CD4-positive, alpha-beta T cell treated with Interleukin-15 for 4 hours (primary cell): Measurements from ENCODE around the gene BAIAP2.

Experiments
- DNase-seq: peaks from one replicate; pipeline ENCODE4 v3.0.0-alpha.2; 2020; ENCODE audit warnings: low spot score

Gene BAIAP2

DNA sequence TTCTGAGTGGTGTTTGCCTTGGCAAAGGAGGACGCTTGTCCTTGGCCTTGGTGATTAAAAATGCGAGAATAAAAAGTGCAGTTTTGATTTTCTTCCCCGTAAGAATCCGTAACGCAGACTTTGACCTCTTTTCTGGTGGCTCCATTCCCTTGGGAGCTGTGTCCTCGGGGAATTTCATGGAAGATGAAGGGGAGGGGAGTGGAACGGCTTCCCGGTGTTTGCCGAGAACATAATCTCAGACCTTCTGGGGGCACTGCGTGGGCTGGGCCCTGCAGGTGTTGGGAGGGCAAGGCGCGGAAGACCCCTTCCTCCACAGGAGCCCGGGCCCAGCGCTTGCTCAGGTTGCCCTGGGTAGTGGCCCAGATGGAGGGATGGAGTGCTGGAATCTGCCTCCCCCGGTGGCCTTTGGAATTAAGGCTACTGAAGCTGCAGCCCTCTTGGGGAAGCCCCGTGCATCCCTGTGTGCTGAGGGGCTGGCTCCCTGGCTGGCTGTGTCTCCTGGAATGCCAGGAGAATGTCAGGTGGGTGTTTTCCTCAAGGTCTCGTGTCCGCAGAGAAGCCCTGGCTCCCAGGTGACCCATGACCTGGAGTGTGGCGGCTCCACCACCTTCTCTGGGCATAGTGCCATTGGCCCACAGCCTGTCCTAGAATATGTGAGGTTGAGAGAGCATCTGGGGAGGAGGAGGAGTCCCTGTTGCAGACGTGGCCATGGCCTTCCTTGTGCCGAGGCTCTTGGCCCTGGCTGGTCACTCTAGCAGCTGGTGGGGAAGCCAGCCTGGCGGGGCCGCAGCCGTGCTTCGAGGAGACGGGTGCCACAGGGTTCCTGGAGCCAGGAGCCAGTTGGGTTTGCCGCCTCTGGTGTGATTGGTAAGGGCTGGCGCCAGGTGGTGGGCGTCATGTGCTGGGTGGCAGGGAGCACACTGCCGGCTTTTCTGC, 3.1 kb downstream of the BAIAP2 start:
- no peak for DNase-seq

DNA sequence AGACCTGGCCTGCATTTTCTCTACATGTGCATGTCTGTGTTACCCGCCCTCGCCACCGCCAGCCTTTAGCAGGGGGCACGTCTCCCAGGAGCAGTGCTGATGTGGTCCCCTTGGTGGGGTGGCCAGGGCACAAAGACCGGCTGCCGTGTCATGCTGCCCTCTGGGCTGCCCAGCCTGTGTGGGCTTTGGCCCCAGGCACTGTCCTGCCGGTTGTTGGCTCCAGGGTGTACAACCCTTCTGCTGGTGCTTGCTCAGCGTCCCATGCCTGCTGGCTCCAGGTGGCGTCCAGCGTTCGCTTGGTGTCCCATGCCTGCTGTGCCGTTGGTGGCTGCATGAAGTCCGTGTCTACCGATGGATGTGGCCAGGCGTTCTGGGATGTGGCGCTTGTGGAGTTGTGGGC, 4.1 kb downstream of the BAIAP2 start:
- no peak for DNase-seq

DNA sequence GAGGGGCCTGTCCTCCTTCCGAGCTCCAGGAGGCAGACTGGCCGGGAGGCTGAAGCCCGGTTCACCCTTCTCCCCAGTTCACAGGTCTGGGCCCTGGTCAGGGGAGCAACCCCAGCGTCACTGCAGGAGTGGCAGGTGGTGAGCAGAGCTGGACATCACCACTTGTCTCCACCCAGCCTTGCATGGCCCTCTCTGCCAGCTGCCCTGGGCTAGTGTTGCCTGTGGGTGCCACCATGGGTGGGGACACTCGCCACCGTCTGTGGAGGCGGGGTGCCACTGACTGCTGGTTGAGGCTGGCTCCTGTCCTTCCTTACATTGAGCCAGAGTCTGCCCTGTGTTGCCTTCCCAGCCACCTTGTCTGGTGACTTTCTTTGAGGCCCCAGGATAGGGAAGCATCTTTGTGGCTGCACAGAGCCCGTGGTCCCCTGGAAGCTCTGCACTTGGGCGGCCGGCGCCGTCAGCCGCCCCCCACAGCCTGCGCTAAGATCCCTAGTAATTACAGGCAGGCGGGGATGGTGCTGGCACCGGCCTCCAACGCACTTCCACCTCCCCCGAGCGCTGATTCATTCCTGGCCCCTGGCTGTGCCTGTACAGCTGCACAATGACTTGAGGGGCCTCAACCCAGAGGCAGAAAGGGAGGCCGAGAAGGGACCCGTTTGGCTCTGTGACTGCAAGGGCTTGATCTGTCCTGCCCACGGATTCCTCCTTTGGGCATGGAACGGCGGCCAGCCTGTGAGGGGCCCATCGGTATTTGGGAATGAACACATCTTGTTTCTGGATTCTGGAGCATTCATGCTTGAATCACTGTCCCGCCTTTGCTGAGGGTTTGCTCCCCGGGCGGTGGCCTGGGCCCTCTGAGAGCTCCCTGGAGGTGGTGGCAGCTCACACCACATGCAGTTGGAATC, 5.2 kb downstream of the BAIAP2 start:
- DNase-seq, result no peak

DNA sequence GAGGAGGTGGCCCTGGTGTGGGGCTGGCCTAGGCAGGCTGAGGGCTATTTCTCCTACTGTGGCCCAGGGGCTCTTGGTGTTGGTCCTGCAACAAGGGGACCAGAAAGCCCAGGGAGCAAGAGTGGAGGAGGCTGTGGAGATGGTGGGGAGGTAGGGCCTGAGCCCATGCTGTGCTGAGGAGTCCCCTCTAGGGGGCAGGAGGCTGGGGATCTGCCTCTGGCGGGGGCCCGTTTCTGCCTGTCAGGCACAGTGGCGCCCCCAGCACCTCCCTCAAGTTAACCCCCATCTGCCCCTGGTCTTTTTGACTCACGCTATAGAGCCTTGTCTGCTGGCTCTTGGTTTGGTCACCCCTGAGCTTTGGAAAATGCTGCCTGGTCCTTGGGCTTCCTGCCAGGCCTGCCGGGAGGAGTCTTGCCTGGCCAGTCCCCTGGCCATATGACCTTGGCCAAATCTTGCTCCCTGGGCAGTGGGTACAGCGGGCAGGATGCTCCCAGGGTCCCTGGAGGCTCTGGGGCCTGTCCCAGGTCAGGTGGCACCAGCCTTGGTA, 5.9 kb downstream of the BAIAP2 start:
- DNase-seq, result no peak

DNA sequence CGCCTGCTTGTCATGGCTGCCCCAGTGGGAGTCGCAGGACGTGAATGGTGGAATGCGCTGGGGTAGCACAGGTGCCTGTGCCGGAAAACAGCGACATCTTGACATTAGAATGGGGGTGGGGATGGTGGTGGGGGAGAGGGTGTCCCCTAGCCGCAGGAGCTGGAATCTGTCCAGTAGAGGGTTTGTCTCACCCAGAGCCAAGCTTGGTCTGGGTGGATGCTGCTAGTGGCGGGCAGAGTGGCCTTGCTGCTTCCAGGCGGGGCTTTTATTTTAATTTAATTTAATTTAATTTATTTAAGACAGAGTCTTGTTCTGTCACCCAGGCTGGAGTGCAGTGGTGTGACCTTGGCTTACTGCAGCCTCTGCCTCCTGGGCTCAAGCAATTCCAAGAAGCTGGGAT, 7.7 kb downstream of the BAIAP2 start:
- no peak for DNase-seq

DNA sequence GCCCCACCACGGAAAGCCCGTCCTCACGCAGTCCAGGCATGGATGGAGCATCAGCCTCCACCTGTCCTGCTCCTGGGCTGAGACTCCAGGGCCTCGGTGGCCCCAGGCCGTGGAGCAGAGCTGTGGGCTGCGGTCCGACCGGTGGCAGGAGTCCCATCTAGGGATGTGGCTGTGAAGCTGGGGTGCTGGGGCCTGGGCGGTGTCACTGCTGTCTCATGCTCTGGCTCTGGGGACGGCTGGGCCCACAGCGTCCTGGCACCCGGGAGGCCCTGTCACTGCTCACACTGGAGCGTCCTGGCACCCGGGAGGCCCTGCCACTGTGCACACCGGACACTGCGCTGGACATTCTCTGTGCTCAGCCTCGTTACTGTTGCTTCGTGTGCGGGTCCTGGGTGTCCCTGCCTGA, 8.4 kb downstream of the BAIAP2 start:
- no peak for DNase-seq

DNA sequence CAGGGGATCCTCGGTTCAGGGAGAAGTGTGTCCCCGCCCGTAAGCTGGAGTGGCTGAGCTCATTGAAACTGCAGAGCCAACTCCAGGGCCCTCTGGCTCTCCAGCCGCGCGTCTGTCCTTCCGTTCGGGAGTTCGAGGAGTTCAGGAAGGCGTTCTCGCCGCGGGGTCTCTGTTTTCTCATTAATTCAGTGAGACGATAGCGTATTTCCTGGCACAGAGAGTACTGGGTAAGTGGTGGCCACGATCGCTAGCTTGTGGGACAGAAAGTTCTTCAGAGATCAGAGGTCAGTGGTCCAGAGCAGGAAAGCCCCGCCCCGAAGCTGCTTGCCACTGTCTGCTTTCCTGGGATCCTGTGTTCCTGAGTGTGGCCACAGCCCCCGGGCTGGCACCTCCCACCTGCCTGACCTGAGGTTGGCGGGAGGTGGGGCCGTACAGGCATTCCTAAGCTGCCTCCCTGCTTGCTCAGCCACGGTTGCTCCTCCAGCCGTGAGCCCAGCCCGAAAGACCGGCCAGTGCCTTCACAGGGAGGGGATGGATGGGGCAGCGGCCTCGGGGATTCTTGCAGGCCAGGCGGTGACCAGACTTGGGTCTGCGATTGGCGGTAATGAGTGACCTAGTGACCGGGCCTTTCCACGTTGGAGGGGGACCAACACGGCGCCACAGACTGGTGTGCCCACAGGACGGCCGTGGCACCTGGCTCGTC, 8.9 kb downstream of the BAIAP2 start:
- no peak for DNase-seq

DNA sequence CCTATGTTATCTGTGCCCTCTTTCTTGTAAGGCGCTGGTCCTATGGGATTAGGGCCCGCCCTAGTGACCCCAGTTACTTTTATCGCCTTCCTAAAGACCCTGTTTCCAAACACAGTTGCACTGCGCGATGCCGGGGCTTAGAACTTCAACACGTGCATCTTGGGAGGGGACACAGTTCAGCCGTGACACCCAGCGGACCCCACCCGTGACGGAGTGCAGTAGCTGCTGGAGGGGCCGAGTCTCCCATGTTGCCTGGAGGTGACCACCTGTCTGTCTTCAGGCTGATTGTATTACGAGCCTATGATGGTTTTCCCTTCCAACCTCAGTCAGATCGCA, 9.4 kb downstream of the BAIAP2 start:
- DNase-seq, result no peak

DNA sequence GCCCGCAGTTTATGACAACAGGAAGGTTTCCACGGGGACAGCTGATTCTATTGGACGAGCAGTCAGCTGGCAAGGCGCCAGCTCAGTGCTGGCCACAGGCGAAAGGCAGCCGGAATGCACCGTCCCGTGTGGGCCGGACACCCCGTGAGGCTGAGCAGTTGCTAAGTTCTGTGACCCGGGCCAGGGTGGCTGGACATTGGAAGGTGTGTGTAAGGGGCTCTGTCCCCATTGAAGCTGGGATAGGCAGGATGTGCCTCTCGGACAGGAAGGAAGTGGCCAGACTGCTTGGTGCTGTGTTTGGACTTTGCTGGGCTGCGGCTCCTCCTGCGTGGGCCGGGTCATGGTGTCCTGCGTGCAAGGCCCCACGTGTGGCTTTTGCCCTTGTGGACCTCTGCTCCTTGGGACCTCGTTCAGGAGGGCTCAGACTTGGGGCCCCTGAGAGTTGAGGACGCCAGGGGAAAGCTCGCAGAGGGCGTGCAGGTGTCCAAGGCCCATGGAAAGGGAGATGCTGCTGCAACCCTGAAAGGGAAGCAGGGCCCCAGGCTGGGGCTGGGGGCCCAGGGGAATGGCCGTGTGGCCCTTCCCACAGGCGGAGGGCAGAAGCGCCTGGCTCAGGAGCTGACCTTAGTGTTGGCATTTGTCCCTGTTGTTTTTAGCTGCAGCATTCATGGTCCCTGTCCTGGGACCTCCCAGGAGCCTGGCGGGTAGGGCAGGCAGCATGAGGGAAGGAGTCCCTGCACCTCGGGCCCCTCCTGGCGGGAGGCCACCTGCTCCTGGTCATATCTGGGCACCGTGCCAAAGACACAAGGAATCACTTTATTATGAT, 10.0 kb downstream of the BAIAP2 start:
- DNase-seq, result no peak

DNA sequence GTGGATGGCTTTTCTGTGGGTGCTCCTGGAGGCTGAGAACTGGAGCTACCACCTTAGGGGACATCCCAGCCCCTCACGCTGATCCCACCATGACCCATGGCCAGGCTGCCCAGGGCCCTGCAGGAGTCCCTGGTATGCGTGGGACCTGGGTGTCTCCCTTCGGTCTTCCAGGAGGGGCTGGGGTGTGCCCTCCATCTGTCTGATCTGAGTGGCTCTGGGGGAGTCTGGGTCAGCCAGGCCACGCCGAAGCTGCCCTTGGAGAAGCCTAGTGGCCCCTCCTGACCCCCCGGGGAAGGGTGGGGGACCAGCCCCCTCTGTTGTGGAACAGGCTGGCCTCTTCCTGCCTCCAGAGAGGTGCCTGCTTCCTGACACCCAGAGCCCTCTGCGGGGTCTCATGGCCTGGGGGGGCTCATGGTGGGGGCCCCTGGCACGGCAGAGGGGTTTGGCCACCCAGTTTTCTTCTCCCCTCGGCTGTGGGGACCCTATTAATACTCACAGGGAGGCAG, 10.7 kb downstream of the BAIAP2 start:
- DNase-seq, result no peak

DNA sequence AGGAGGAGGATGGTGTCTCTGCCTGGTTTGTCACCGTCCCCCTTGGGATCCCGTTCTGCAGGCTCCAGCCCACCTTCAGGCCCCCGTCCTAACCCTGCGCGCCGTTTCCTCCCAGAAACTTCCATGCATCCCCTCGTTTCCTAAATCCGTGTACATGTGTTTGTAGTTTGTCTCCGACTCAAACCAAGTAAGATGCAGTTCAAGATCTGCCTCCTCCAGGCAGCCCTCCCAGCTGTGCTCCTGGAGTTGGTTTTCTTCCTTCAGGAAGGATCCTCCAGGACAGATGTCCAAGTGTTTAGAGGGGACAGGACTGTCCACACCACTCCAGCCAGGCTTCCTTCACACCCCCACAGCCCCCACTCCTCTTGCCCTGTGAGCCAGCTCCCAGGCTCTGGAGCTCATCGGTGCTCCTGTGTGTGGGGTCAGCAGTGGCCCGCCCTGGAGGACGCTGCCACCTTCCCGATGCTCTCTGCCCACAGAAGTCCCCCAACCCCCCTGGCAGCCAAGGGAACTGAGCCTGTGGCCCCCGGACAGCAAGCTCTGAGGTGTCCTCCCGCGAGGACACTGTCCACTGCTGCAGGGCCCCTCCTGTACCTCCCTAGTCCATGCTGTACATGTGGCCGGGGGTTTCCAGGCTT, 11.3 kb downstream of the BAIAP2 start:
- DNase-seq, result no peak

DNA sequence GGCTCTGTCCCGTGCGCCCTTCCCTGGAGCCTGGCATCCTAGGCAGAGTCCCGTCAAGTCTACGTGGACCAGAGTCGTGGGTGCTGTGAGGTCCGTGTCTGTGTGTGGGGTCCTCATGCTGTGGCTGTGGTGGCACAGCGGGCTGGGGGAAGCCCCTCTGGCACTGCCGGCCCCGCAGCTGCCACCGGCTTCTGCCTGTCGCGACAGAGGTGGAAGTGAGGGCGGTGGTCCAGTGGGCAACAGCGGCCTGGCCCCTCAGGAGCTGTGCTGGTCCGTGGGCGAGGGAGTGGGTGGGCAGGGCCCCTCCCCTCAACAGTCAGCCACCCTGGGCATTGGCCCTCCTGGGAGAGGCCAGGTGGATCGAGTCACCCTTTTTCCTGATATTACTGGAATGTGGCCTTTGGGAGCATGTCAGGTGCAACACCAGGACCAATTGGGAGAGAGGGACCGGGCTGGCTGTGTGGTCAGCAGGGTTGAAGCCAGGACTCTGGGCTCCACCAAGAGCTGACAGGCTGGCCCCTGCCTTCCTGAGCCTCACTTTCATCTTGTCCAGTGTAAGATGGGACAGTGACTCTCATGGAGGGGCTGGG, 11.9 kb downstream of the BAIAP2 start:
- no peak for DNase-seq

DNA sequence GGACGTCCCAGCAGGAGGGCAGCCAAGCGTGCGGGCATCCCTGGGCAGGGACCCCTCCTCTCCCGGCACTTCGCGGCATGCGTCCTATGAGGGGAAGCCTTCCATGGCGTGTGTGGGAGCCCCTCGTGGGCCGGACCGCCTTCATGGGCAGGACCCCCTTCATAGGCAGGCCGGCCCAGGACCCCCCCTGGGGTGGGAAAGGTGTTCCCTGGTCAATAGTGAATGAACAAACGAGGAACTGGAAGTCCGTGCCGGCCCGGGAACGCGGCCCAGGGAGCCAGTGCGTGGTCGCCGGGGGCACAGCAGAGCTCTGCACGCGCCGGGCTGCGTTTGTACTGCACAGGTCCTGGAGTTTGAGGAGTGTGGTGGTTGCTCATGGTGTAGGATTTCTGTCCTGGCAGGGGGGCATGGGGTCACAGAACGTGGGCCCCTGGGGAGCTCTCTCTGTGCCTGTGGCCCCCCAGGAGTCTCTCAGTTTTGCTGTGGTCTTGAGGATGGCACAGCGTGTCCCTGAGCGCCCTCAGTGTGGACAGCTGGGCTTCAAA, 13.9 kb downstream of the BAIAP2 start:
- no peak for DNase-seq

DNA sequence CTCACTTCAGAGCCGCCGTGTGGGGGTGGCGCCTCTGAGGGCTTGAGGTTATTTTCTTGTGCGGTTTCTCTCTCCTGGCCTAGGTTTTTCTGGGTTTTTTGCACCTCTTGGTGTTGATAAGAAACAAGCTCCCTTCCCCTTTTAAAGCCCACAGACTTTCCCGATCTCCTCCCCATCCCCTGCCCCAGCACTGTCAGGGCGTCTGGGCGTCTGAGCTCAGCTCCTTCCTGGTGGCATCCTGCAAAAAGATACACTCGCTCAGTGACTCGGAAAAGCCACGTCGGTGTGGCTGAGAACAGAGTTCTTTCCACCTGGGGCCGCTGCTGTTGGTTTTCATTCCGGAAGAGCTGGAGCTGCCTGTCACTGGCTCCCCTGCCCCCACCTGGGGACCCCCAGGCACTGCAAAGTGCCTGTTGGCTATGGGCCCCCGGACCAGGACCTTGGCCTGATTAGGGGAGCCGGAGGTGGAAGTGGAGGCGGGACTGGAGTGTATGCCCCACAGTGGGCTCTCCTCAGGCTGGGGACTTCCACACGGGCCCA, 14.5 kb downstream of the BAIAP2 start:
- no peak for DNase-seq

DNA sequence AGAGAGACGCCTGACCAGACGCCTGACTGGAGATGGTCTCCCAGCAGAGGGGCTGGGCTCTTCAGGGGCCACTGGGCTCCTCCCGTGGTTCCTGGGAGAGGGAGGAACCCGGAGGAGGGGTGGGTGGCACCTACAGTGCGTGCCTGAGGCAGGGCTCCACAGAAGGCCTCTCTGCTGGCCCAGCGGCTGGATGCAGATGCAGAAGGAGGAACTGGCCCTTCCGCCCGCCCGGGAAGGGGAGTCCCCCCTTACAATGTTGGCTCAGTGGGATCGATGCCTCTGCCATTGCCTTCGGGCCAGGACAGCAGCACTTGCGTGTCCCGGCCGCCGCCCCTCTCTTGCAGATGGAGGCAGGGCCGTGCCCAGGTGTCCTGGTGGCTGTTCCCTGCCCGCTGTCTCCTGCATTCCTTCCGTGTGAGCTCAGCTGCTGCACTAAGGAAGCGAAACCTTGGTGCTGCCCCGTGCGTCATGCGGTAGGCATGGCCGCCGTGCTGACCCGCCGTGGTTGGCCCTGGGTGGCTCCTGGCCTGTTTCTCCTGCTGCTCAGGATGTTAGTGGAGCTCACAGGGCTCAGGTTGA, 15.1 kb downstream of the BAIAP2 start:
- no peak for DNase-seq

DNA sequence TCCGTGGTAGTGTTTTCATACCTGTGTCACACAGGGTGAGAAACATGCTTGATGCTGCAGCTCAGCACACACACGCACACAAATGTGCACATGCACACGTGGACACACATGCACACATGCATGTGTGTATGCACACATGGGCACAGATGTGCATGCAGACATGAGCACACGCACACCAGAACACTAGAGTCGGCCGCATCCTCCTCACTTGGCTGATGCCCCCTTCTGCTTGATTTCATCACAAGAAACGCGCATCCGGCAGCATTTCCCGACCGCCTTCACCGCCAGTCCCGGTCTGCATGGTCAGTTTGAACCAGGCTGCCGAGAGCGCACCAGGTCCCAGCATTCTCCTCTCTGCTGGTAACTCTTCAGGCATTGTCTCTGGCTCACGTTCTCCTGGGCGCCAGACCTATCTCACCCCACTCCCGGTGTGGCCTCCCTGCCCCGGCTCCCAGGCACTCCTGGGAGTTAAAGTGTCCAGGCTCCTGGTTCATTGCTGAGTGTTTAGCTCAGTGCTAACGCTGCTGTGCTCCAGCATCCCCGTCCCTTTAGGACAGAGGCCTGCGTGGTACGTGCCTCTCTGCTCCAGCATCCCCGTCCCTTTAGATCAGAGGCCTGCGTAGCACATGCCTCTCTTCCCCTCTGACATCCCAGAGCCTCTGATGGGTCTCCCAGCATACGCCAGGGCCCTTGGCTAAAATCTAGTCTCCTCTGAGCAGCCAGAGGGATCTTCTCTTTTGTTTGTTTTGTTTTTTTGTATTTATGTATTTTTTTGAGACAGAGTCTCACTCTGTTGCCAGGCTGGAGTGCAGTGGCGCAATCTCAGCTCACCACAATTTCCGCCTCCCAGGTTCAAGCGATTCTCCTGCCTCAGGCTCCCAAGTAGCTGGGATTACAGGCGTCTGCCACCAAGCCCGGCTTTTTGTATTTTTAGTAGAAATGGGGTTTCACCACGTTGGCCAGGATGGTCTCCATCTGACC, 16.0 kb downstream of the BAIAP2 start:
- DNase-seq, result no peak

DNA sequence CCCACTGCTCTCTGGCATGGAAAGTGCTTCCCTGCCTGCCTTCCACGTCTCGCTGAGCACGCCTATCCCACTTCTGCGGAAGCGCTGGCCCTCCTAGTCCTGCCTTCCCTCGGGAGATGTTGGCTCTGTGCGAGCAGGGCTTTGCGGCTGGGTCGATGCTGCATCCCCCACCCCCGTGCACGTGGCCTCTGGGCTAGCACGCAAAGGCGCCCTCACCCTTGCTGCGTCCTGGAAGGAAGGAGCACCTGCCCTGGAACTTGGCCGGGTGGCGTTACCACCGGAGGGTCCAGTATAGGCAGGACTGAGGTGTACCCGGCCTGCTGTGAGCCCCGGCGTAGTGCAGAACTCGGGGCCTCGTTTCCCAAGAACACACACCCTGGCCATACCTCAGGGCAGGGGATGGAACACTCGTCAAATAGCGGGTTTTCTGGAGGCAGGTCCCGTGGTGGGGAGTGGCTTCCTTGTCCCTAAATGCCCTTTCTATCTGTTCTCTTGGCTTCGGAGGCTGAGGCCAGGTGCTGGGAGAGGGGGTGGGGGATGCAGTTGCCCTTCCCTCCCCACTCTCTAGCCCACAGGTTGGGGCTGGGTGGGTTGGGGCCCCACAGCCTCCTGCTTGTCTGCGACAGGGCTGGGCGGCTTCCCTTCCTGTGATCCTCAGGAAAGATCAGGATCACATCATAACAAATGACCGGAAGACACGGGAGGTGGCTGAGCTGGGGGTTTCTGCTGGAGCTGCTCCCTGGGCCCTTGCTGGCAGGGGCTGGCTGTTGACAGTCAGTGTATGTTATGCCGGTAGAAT, 17.4 kb downstream of the BAIAP2 start:
- no peak for DNase-seq
